Mesendoderm (in vitro differentiated cells): ENCODE data around the gene SMURF1.
A peak's percentile ranks its signal among the peaks of the same experiment; 100 is the strongest.

ENCODE experiments used
- DNase-seq: peaks from one replicate; pipeline ENCODE4 v3.0.0; 2013
- H2AK5ac ChIP-seq: 2 replicates; pipeline ENCODE4 v1.6.1; 2013; ENCODE audit warnings: low read length, inconsistent platforms
- H2BK120ac ChIP-seq: 2 replicates; pipeline ENCODE4 v1.6.1; 2013; ENCODE audit warnings: low read depth, mild to moderate bottlenecking, low read length, moderate library complexity, mixed read lengths
- H2BK15ac ChIP-seq: replicated peaks from 2 replicates; pipeline ENCODE4 v1.6.1; 2013; ENCODE audit warnings: low read depth, mild to moderate bottlenecking, moderate library complexity
- H2BK5ac ChIP-seq: 2 replicates; pipeline ENCODE4 v1.6.1; 2013; ENCODE audit warnings: low read length, inconsistent platforms
- H3K18ac ChIP-seq: 2 replicates; pipeline ENCODE4 v1.6.1; 2013; ENCODE audit warnings: mild to moderate bottlenecking, low read length, mixed read lengths
- H3K23ac ChIP-seq: one replicate; pipeline ENCODE4 v1.6.1; 2013; ENCODE audit warnings: low read length
- H3K27ac ChIP-seq: 2 replicates; pipeline ENCODE4 v1.5.1; 2013; ENCODE audit warnings: low read depth, mild to moderate bottlenecking, inconsistent platforms, low read length, moderate library complexity
- H3K27me3 ChIP-seq: 2 replicates; pipeline ENCODE4 v1.6.1; 2013; ENCODE audit warnings: low read length, control low read depth, mild to moderate bottlenecking, inconsistent platforms; ENCODE audit not compliant: insufficient read depth, poor library complexity
- H3K36me3 ChIP-seq: 2 replicates; pipeline ENCODE4 v1.6.1; 2013; ENCODE audit warnings: low read length, inconsistent platforms; ENCODE audit not compliant: control insufficient read depth, insufficient read depth
- H3K4ac ChIP-seq: one replicate; pipeline ENCODE4 v1.6.1; 2013; ENCODE audit warnings: low read depth, mild to moderate bottlenecking, low read length, moderate library complexity
- H3K4me1 ChIP-seq: 2 replicates; pipeline ENCODE4 v1.6.1; 2013; ENCODE audit warnings: low read depth, low read length, inconsistent platforms; ENCODE audit not compliant: control insufficient read depth
- H3K4me2 ChIP-seq: 2 replicates; pipeline ENCODE4 v1.6.1; 2013; ENCODE audit warnings: low read length
- H3K4me3 ChIP-seq: 2 replicates; pipeline ENCODE4 v1.5.1; 2013; ENCODE audit warnings: mild to moderate bottlenecking, low read length
- H3K56ac ChIP-seq: one replicate; pipeline ENCODE4 v1.6.1; 2013; ENCODE audit warnings: low read length
- H3K79me1 ChIP-seq: 2 replicates; pipeline ENCODE4 v1.6.1; 2013; ENCODE audit warnings: low read length, inconsistent platforms
- H3K79me2 ChIP-seq: 2 replicates; pipeline ENCODE4 v1.6.1; 2013; ENCODE audit warnings: mild to moderate bottlenecking, low read length; ENCODE audit not compliant: control insufficient read depth, insufficient read depth
- H3K9ac ChIP-seq: 2 replicates; pipeline ENCODE4 v1.6.1; 2013; ENCODE audit warnings: low read length, inconsistent platforms
- H4K5ac ChIP-seq: one replicate; pipeline ENCODE4 v1.6.1; 2013; ENCODE audit warnings: low read length
- H4K8ac ChIP-seq: one replicate; pipeline ENCODE4 v1.6.1; 2013; ENCODE audit warnings: low read depth, mild to moderate bottlenecking, control low read depth, low read length, moderate library complexity
- WGBS: extraction: QIAGEN DNeasy Blood & Tissue Kit; methylation state at CpG from one replicate; pipeline ENCODE4 v1.1.7; 2013; ENCODE audit warnings: low lambda C conversion rate, missing lambda C conversion rate; ENCODE audit not compliant: insufficient coverage; ENCODE audit errors: extremely low coverage; 5-methylcytosine and 5-hydroxymethylcytosine counted together

Gene SMURF1

GRCh38 chr7:99099499-99100077 lies 44.3 kb downstream of the SMURF1 start:
- Histone ChIP-seq H2BK120ac (no peak overlapping the region), H4K8ac (no peak overlapping the region), H3K4me2 (no peak overlapping the region), H3K4ac (no peak overlapping the region), H4K5ac (no peak overlapping the region), H3K9ac (no peak overlapping the region), H2BK15ac (no peak overlapping the region), H2AK5ac (no peak overlapping the region), H3K27ac (no peak overlapping the region), H3K79me1 (peaks cover 14% of the 10 kb centered on the region), H3K79me2 (peaks cover 29% of the 10 kb centered on the region), H3K27me3 (no peaks in the 10 kb centered on the region), H3K4me1 (peaks cover 2% of the 10 kb centered on the region), H3K56ac (no peak overlapping the region), H3K36me3 (no peaks in the 10 kb centered on the region), H2BK5ac (no peak overlapping the region), H3K18ac (no peak overlapping the region), H3K4me3 (no peak overlapping the region), H3K23ac (no peak overlapping the region)
- peak; percentile 47 for DNase-seq
- no CpG with 5 or more reads among the region's 6 CpGs for WGBS

GRCh38 chr7:99098824-99099498 lies 44.9 kb downstream of the SMURF1 start:
- Histone ChIP-seq H3K4me1 (peaks cover 2% of the 10 kb centered on the region), H3K4me3 (no peak overlapping the region), H3K27ac (no peak overlapping the region), H3K79me1 (peaks cover 14% of the 10 kb centered on the region), H3K9ac (no peak overlapping the region), H3K27me3 (no peaks in the 10 kb centered on the region), H2BK15ac (no peak overlapping the region), H3K4ac (no peak overlapping the region), H2AK5ac (no peak overlapping the region), H4K8ac (no peak overlapping the region), H3K79me2 (peaks cover 27% of the 10 kb centered on the region), H3K36me3 (no peaks in the 10 kb centered on the region), H4K5ac (no peak overlapping the region), H3K18ac (no peak overlapping the region), H2BK120ac (no peak overlapping the region), H3K23ac (no peak overlapping the region), H3K56ac (no peak overlapping the region), H3K4me2 (no peak overlapping the region), H2BK5ac (no peak overlapping the region)
- no CpG with 5 or more reads among the region's 6 CpGs for WGBS
- peak; percentile 83 for DNase-seq

- no peak overlapping the region for H3K4me3 ChIP-seq
- H3K27ac ChIP-seq = no peak overlapping the region
- H3K4me1 ChIP-seq = peaks cover 2% of the 10 kb centered on the region
- H3K23ac ChIP-seq = no peak overlapping the region
- H3K4me2 ChIP-seq = no peak overlapping the region
- no peaks in the 10 kb centered on the region for H3K36me3 ChIP-seq
- no peak overlapping the region for H2BK15ac ChIP-seq
- no peak overlapping the region for H4K5ac ChIP-seq
- DNase-seq = no peak
- peaks cover 14% of the 10 kb centered on the region for H3K79me1 ChIP-seq
- no peak overlapping the region for H2BK5ac ChIP-seq
- peaks cover 27% of the 10 kb centered on the region for H3K79me2 ChIP-seq
- WGBS = no CpG with 5 or more reads among the region's 3 CpGs
- H3K9ac ChIP-seq = no peak overlapping the region
- H3K4ac ChIP-seq = no peak overlapping the region
- no peak overlapping the region for H2AK5ac ChIP-seq
- H3K27me3 ChIP-seq = no peaks in the 10 kb centered on the region
- H3K56ac ChIP-seq = no peak overlapping the region
- H3K18ac ChIP-seq = no peak overlapping the region
- no peak overlapping the region for H4K8ac ChIP-seq
- H2BK120ac ChIP-seq = no peak overlapping the region
Measured at GRCh38 chr7:99098286-99098823, 45.6 kb downstream of the SMURF1 start.

- H3K27ac ChIP-seq = no peak overlapping the region
- peaks cover 17% of the 10 kb centered on the region for H3K79me1 ChIP-seq
- no peak overlapping the region for H3K4me3 ChIP-seq
- no peaks in the 10 kb centered on the region for H3K27me3 ChIP-seq
- no peak overlapping the region for H3K4ac ChIP-seq
- no peak overlapping the region for H3K9ac ChIP-seq
- H3K4me2 ChIP-seq = no peak overlapping the region
- no peak overlapping the region for H2BK120ac ChIP-seq
- peaks cover 2% of the 10 kb centered on the region for H3K4me1 ChIP-seq
- no peak overlapping the region for H4K8ac ChIP-seq
- no peak overlapping the region for H2AK5ac ChIP-seq
- H2BK5ac ChIP-seq = no peak overlapping the region
- H3K18ac ChIP-seq = no peak overlapping the region
- no peak overlapping the region for H4K5ac ChIP-seq
- WGBS = no CpG with 5 or more reads among the region's 2 CpGs
- H3K36me3 ChIP-seq = no peaks in the 10 kb centered on the region
- H3K79me2 ChIP-seq = peaks cover 30% of the 10 kb centered on the region
- H2BK15ac ChIP-seq = no peak overlapping the region
- DNase-seq = no peak
- H3K56ac ChIP-seq = no peak overlapping the region
- H3K23ac ChIP-seq = no peak overlapping the region
Measured at GRCh38 chr7:99097730-99098129, 46.2 kb downstream of the SMURF1 start.

GRCh38 chr7:99096124-99096887 lies 47.6 kb downstream of the SMURF1 start:
- H3K23ac ChIP-seq = no peak overlapping the region
- H2AK5ac ChIP-seq = no peak overlapping the region
- H3K4me3 ChIP-seq = no peak overlapping the region
- no peak overlapping the region for H3K4me2 ChIP-seq
- no peak overlapping the region for H4K8ac ChIP-seq
- no peak overlapping the region for H3K4ac ChIP-seq
- no peak overlapping the region for H3K27ac ChIP-seq
- WGBS = no CpG with 5 or more reads among the region's 6 CpGs
- H3K27me3 ChIP-seq = no peaks in the 10 kb centered on the region
- no peak for DNase-seq
- peaks cover 27% of the 10 kb centered on the region for H3K79me1 ChIP-seq
- H3K36me3 ChIP-seq = no peaks in the 10 kb centered on the region
- no peak overlapping the region for H3K56ac ChIP-seq
- H3K9ac ChIP-seq = no peak overlapping the region
- no peak overlapping the region for H2BK5ac ChIP-seq
- H3K4me1 ChIP-seq = peaks cover 3% of the 10 kb centered on the region
- H2BK15ac ChIP-seq = no peak overlapping the region
- no peak overlapping the region for H3K18ac ChIP-seq
- H2BK120ac ChIP-seq = no peak overlapping the region
- peaks cover 41% of the 10 kb centered on the region for H3K79me2 ChIP-seq
- H4K5ac ChIP-seq = no peak overlapping the region
